MM.1S (cell line): ENCODE data around the gene LIG1.

Experiments used
- EZH2 ChIP-seq: fragments of 300-600 bp; sonication (generic); optimal IDR thresholded peaks from 2 replicates; pipeline ENCODE3; 2017; ENCODE audit warnings: low read depth, mild to moderate bottlenecking, antibody characterized with exemption, low read length, mixed read lengths
- EZH2phosphoT487 ChIP-seq: fragments of 300-600 bp; sonication (generic); IDR thresholded peaks from 2 replicates; pipeline ENCODE4 v1.6.1; 2018; ENCODE audit warnings: antibody characterized with exemption, low read length
- TF ChIP-seq, protein P1 (sequence below): fragments of 300-600 bp; sonication (generic); IDR thresholded peaks from 2 replicates; pipeline ENCODE4 v1.5.1; 2016; ENCODE audit warnings: antibody characterized with exemption, low read length, mixed read lengths

DNA sequence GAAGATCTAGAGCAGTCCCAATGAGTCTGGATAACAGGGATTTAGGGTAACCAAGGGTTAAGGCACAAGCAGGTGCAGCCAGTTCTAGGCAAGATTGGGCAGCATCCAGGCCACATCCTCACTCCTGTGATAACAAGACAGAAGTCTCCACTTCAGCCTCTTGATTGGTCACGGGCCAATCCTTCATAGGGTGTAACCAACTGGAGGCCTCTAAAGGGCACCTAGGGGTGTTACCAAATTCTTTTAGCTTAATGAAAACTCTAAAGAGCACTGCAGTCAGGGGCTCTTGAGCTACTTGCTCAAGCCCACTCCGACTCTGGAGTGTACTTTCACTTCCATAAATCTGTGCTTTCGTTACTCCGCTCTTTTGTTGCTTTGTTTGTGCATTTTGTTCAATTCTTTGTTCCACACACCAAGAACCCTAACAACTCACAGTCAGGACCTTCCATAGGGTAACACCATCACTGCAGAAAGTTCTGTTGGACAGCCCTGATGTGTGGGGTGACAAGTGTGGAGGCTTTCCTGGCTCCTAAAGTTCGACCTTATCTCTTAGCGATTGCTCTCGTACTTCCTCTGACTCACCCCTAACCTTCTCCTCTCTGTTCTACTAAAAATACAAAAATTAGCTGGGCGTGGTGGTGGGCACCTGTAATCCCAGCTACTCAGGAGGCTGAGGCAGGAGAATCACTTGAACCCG lies 36.4 kb upstream of the LIG1 start:
- TF ChIP-seq, protein P1, sequence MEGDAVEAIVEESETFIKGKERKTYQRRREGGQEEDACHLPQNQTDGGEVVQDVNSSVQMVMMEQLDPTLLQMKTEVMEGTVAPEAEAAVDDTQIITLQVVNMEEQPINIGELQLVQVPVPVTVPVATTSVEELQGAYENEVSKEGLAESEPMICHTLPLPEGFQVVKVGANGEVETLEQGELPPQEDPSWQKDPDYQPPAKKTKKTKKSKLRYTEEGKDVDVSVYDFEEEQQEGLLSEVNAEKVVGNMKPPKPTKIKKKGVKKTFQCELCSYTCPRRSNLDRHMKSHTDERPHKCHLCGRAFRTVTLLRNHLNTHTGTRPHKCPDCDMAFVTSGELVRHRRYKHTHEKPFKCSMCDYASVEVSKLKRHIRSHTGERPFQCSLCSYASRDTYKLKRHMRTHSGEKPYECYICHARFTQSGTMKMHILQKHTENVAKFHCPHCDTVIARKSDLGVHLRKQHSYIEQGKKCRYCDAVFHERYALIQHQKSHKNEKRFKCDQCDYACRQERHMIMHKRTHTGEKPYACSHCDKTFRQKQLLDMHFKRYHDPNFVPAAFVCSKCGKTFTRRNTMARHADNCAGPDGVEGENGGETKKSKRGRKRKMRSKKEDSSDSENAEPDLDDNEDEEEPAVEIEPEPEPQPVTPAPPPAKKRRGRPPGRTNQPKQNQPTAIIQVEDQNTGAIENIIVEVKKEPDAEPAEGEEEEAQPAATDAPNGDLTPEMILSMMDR, result no peak
- no peak for TF ChIP-seq EZH2
- TF ChIP-seq EZH2phosphoT487, result no peak
